GM12872 (cell line): Measurements from ENCODE around the gene EXOC6B.

ENCODE experiments used
- TF ChIP-seq, protein P1 (sequence below): IDR thresholded peaks from 3 replicates; pipeline ENCODE4 v1.5.1; 2011; ENCODE audit warnings: low read depth, mild to moderate bottlenecking, low read length, moderate library complexity; ENCODE audit not compliant: insufficient read depth

Gene EXOC6B

DNA sequence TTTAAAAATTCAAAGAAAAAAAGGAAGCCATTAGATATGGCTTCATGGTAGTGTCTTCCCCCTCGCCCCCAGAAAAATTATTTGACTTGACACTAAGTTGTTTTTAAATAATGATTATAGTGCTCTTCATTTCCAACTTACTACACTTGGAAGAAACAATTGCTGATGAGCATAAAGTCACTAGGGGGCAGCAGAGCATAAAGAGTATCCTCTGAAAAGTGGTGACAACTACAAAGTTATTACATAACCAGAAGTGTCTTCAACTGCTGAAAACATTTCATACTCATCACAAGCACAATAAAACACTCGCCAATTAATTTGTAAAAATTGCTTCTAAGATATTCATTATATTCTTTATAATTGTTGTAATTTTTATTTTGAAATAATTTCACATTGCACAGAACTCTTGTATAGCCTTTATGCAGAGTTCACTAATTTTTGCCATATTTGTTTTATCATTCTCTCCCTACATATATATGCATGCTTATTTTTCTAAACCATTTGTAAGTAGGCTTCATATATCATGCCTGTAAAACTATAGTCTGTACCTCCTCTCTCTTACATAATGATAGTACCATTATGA, 54.9 kb downstream of the EXOC6B start:
- TF ChIP-seq, protein P1, sequence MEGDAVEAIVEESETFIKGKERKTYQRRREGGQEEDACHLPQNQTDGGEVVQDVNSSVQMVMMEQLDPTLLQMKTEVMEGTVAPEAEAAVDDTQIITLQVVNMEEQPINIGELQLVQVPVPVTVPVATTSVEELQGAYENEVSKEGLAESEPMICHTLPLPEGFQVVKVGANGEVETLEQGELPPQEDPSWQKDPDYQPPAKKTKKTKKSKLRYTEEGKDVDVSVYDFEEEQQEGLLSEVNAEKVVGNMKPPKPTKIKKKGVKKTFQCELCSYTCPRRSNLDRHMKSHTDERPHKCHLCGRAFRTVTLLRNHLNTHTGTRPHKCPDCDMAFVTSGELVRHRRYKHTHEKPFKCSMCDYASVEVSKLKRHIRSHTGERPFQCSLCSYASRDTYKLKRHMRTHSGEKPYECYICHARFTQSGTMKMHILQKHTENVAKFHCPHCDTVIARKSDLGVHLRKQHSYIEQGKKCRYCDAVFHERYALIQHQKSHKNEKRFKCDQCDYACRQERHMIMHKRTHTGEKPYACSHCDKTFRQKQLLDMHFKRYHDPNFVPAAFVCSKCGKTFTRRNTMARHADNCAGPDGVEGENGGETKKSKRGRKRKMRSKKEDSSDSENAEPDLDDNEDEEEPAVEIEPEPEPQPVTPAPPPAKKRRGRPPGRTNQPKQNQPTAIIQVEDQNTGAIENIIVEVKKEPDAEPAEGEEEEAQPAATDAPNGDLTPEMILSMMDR, result peak; percentile 65

DNA sequence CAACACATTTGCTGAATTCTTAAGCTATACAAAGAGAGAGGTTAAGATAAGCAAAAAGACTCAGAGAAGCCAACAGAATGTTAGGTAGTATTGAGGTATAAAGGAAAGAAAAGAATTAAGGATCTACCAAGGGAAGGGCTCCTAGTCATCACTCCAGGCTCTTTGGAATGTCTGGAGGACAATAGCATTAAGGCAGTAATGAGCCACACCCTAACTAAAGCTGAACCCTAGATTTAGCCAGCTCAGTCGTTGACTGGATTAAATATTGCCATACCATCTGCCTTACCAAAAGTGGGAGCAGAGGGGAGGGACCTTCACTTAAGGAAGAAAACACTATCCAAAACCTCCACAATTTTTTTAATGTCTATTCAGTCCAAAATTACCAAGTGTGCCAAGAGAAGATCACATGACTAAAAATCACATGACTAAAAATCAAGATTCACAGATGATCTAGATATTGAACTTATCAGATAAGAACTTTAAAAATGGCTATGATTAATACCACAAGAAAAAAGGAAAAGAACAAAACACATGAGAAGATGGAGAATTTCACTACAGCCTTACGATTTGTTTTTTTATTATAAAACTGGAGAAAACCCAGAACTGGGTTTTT, 59.7 kb downstream of the EXOC6B start:
- TF ChIP-seq, protein P1, result no peak

DNA sequence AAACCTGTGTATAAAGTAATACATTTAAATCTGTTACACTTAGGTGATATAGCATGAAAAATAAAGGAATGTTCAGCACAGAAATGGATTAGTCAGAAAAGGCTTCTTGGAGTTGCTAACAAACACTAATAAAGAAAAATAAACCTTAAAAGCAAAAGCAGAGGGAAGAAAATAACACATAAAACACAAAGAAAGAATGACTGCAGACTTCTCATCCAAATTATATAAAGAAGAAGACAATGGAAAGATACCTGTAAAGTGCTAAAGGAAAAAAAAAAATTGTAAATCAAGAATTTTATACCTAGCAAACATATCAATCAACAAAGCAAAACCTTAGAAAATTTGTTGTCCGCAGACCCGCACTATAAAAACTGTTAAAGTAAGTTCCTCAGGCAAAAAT, 63.6 kb downstream of the EXOC6B start:
- TF ChIP-seq, protein P1, result no peak

DNA sequence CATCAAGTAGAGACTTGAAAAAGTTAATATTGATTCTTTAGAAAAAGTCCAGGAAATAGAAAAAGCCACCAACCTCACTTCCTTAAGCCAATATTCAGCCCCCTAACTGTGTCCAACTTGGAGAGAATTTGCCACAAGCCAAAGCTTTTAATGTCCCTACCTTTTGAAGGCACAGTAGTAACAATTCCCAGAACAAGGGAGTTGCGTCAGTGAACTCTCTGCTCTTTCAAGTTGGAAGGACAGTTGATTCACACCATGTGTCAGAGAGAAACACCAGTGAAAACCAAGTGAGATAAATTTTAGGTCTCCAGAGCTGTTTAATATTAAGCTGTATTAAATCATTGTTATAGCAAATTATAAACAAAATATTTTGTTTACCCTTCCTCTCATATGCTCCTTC, 66.1 kb downstream of the EXOC6B start:
- TF ChIP-seq, protein P1, result no peak

DNA sequence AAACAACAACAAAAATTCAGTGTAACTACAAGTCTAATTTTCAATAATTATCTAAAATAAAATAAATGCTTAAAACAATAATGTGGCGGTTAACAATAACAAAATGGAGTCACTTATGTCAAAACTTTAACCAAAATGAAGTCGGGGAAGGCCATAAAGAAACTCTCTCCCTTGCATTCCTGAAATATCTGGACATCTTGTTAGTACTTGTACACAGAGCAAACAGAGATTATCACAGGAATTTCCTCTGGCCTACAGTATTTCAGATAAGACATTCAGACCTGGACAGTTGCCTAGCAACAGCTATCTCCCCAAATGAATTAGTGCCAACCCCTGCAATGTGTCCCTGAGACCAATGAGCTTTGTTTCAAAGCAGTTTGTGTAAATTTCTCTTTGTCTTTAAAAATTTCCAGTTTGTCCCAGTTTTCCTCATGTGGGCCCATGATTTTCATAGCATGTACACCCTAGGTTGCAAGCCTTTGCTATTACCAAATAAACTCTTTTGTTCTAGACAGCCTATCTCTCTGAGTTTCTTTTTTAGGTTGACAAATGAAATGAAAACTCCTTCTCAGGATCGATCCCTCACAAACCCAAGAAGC, 68.6 kb downstream of the EXOC6B start:
- TF ChIP-seq, protein P1, result no peak

DNA sequence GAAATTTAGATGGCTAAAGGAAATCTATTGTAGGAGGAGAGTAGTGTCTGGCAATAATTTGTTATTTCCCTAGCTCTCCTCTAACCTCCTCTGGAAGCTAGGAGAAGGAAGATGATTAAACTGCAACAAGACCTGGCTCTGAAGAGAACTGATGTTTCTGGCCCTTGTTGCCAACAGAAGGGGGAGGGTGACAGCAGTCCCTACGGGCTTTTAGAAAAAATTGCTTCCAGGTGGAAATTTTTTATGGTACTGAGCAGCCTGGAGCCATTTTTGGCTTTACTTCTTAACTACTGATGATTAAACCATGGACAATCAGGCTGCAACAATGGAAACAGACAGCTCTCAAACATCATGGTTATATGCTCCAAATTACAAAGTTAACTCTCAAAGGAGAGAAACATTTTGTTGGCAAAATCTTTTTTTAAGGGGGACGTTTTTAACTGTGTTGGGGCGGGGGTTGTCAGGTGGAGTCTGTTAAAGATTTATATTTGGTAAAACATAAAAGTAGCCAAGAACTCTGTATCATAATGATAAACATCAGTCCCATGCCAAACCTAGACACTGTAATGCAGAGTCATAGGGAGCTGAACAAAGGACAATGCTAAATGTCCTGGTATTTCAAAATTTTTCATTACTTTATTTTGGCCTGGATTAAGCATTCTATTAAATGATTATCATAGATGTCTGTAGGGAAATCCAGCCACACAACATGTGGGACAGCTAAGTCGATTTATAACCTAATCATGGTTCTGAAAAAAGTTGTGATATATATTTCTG, 70.0 kb downstream of the EXOC6B start:
- TF ChIP-seq, protein P1, result no peak

DNA sequence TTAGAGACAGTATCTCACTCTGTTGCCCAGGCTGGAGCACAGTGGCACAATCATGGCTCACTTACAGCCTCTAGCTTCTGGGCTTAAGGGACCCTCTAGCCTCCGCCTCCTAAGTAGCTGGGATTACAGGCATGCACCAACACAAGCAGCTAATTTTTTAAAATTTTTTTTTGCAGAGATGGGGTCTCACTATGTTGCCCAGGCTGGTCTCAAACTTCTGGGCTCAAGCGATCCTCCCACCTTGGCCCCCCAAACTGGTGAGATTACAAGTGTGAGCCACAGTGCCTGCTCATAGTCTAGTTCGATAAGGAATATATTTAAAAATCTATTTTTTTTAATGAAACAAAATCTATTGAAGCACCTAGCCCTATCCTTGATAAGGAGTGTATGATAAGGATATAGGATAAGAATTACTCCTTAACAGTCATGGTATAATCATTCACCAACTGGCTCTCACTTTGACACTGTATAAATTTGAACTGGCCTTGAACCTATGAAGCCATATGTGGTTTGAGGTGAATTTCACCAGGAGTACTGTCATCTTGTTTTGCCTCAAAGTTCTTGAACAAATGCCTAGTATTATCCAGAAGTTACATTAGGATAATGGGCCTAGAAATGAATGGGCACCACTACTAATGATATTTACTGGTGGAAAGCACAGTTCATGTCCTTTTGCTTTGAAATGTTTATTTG, 71.1 kb downstream of the EXOC6B start:
- TF ChIP-seq, protein P1, result no peak
